Astrocyte (in vitro differentiated cells and primary cell): ENCODE results near the gene RENBP.

Experiments
- EZH2 ChIP-seq: IDR thresholded peaks from 2 replicates; pipeline ENCODE4 v1.6.1; 2012; ENCODE audit warnings: mild to moderate bottlenecking, low read length, inconsistent platforms; ENCODE audit not compliant: insufficient read depth
- TF ChIP-seq, protein P1 (sequence below): IDR thresholded peaks from 2 replicates; pipeline ENCODE4 v1.5.1; 2011; ENCODE audit warnings: low read depth, mild to moderate bottlenecking, inconsistent platforms, low read length, moderate library complexity; ENCODE audit not compliant: insufficient read depth

DNA sequence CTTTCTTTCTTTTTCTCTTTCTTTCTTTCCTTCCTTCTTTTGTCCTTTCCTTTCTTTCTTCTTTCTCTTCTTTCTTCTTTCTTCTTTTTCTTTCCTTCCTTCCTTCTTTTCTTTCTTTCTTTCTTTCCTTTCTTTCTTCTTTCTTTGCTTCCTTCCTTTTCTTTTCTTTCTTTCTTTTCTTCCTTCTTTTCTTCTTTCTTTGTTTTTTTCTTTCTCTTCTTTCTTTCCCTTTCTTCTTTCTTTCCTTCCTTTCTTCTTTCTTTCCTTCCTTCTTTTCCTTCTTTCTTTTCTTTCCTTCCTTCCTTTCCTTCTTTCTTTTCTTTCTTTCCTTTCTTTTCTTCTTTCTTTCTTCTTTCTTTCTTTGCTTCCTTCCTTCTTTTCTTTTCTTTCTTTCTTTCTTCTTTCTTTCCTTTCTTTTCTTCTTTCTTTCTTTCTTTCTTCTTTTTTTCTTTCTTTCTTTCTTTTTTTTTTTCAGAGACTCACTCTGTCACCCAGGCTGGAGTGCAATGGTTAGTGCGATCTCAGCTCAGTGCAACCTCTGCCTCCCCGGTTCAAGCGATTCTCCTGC lies 46.7 kb upstream of the RENBP start:
- TF ChIP-seq, protein P1, sequence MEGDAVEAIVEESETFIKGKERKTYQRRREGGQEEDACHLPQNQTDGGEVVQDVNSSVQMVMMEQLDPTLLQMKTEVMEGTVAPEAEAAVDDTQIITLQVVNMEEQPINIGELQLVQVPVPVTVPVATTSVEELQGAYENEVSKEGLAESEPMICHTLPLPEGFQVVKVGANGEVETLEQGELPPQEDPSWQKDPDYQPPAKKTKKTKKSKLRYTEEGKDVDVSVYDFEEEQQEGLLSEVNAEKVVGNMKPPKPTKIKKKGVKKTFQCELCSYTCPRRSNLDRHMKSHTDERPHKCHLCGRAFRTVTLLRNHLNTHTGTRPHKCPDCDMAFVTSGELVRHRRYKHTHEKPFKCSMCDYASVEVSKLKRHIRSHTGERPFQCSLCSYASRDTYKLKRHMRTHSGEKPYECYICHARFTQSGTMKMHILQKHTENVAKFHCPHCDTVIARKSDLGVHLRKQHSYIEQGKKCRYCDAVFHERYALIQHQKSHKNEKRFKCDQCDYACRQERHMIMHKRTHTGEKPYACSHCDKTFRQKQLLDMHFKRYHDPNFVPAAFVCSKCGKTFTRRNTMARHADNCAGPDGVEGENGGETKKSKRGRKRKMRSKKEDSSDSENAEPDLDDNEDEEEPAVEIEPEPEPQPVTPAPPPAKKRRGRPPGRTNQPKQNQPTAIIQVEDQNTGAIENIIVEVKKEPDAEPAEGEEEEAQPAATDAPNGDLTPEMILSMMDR, result no peak
- TF ChIP-seq EZH2, result no peak
